ENCODE measurements around the gene RBM25. TPM values are rescaled to one million over a fixed set of nuclear protein-coding genes. Genes with fewer than 3 reads are reported as not detected.

The RBM25 gene
- total and polyA plus RNA-seq, 3 donors from 2014 or later = 30.6 to 132 (median 113) TPM

- intact Hi-C loops (cut with DNase I; ENCODE audit: low total_unique reads) = no loop called here
- Histone ChIP-seq H3K36me3 (ENCODE audit: low read depth, missing control alignments) (no peaks in the 10 kb centered on the region), H3K27ac (no peak overlapping the region), H3K27me3 (no peaks in the 10 kb centered on the region), H3K4me3 (no peak overlapping the region), H3K4me1 (no peaks in the 10 kb centered on the region), H3K9me3 (no peaks in the 10 kb centered on the region)
- WGBS, 2 donors = 73 to 78% methylated on average over 6 of the region's 6 CpGs
- DNase-seq = no peak
- TF ChIP-seq, protein P1, sequence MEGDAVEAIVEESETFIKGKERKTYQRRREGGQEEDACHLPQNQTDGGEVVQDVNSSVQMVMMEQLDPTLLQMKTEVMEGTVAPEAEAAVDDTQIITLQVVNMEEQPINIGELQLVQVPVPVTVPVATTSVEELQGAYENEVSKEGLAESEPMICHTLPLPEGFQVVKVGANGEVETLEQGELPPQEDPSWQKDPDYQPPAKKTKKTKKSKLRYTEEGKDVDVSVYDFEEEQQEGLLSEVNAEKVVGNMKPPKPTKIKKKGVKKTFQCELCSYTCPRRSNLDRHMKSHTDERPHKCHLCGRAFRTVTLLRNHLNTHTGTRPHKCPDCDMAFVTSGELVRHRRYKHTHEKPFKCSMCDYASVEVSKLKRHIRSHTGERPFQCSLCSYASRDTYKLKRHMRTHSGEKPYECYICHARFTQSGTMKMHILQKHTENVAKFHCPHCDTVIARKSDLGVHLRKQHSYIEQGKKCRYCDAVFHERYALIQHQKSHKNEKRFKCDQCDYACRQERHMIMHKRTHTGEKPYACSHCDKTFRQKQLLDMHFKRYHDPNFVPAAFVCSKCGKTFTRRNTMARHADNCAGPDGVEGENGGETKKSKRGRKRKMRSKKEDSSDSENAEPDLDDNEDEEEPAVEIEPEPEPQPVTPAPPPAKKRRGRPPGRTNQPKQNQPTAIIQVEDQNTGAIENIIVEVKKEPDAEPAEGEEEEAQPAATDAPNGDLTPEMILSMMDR (IDR thresholded peaks at IDR 0.05) = no peak
- TF ChIP-seq POLR2A (IDR thresholded peaks at IDR 0.05) = no peak
Measured at GRCh38 chr14:73124180-73124894, 66.0 kb downstream of the RBM25 start.

DNA sequence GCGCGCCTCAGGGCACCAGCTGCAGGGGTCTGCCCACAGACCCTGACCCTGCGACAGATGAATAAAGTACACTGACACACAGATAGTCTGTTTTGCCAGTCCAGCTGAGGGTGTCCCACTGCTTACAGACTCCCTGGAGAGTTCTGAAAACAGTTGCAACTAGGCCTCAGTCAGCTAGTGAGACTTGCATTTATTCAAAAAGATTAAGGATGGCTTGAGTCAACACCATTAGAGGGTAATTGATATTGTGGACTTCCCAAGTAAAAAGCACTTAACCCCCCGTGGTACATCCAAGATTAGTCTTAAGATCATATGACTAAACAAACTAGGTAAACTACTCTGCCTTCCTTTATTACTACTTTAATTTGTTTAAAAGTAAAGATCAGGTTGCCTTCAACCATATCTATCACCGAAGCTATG, 66.8 kb downstream of the RBM25 start:
- Histone ChIP-seq H3K4me1 (no peaks in the 10 kb centered on the region), H3K4me3 (no peak overlapping the region), H3K36me3 (ENCODE audit: low read depth, missing control alignments) (no peaks in the 10 kb centered on the region), H3K27me3 (no peaks in the 10 kb centered on the region), H3K9me3 (no peaks in the 10 kb centered on the region), H3K27ac (no peak overlapping the region)
- DNase-seq = no peak
- intact Hi-C loops (cut with DNase I; ENCODE audit: low total_unique reads) = no loop called here
- no peak for TF ChIP-seq POLR2A (IDR thresholded peaks at IDR 0.05)
- TF ChIP-seq, protein P1 (IDR thresholded peaks at IDR 0.05) = no peak
- 59 to 72% methylated on average over 5 of the region's 5 CpGs for WGBS, 2 donors

DNA sequence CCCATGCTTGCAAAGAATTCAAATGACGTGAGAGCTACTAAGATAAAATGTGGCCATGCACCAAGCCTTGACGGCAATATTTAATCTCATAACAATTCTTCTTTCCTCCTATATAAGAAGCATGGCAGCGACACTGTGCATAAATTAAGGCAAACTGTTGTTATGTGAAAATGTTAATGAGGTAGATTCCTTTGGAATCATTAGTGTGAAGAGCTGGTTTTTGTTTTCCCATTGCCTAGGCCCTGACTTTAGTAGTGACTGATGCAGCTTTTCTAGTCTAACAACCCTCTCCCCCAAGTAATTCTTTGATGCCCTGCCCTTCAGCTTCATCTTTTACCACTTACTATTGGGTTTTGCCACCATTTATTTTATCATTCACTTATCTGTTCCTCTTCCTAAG, 67.4 kb downstream of the RBM25 start:
- intact Hi-C loops (cut with DNase I; ENCODE audit: low total_unique reads) = no loop called here
- TF ChIP-seq, protein P1 (IDR thresholded peaks at IDR 0.05) = no peak
- TF ChIP-seq POLR2A (IDR thresholded peaks at IDR 0.05) = no peak
- DNase-seq = no peak
- H3K4me1 ChIP-seq = no peaks in the 10 kb centered on the region
- H3K36me3 ChIP-seq (ENCODE audit: low read depth, missing control alignments) = no peaks in the 10 kb centered on the region
- H3K27ac ChIP-seq = no peak overlapping the region
- H3K4me3 ChIP-seq = no peak overlapping the region
- WGBS, 2 donors = 72% methylated on average over 3 of the region's 3 CpGs
- no peaks in the 10 kb centered on the region for H3K9me3 ChIP-seq
- H3K27me3 ChIP-seq = no peaks in the 10 kb centered on the region

GRCh38 chr14:73133795-73134194, 75.5 kb downstream of the RBM25 start:
- WGBS, 2 donors = 91 to 97% methylated on average over 3 of the region's 3 CpGs
- Histone ChIP-seq H3K27me3 (no peaks in the 10 kb centered on the region), H3K4me3 (no peak overlapping the region), H3K36me3 (ENCODE audit: low read depth, missing control alignments) (no peaks in the 10 kb centered on the region), H3K27ac (no peak overlapping the region), H3K4me1 (peaks cover 7% of the 10 kb centered on the region), H3K9me3 (no peaks in the 10 kb centered on the region)
- intact Hi-C loops (cut with DNase I; ENCODE audit: low total_unique reads) = no loop called here
- DNase-seq = no peak
- TF ChIP-seq, protein P1 (IDR thresholded peaks at IDR 0.05) = no peak
- no peak for TF ChIP-seq POLR2A (IDR thresholded peaks at IDR 0.05)

DNA sequence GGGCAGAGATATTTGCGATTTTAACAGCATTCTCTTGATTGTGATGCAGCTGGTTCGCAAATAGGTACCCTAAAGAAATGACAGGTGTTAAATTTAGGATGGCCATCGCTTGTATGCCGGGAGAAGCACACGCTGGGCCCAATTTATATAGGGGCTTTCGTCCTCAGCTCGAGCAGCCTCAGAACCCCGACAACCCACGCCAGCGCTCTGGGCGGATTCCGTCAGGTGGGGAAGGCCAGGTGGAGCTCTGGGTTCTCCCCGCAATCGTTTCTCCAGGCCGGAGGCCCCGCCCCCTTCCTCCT, 77.7 kb downstream of the RBM25 start:
- peaks cover 13% of the 10 kb centered on the region for H3K4me1 ChIP-seq
- peak overlapping the region in 1 of 2 donors; percentile 92 for H3K27ac ChIP-seq
- 0 to 2% methylated on average over 12 to 16 of the region's 16 CpGs for WGBS, 2 donors
- H3K27me3 ChIP-seq = no peaks in the 10 kb centered on the region
- no peaks in the 10 kb centered on the region for H3K36me3 ChIP-seq (ENCODE audit: low read depth, missing control alignments)
- H3K9me3 ChIP-seq = no peaks in the 10 kb centered on the region
- TF ChIP-seq POLR2A (IDR thresholded peaks at IDR 0.05) = no peak
- TF ChIP-seq, protein P1 (IDR thresholded peaks at IDR 0.05) = no peak
- H3K4me3 ChIP-seq = peak overlapping the region; percentile 75 to 87
- no peak for DNase-seq
- intact Hi-C loops (cut with DNase I; ENCODE audit: low total_unique reads) = no loop called here

Data from testis (tissue), 3 donors.